ENCODE results near the gene TNFRSF17.

GRCh38 chr16:11957591-11958395, 7.2 kb upstream of the TNFRSF17 start:
- TF ChIP-seq, protein P1, sequence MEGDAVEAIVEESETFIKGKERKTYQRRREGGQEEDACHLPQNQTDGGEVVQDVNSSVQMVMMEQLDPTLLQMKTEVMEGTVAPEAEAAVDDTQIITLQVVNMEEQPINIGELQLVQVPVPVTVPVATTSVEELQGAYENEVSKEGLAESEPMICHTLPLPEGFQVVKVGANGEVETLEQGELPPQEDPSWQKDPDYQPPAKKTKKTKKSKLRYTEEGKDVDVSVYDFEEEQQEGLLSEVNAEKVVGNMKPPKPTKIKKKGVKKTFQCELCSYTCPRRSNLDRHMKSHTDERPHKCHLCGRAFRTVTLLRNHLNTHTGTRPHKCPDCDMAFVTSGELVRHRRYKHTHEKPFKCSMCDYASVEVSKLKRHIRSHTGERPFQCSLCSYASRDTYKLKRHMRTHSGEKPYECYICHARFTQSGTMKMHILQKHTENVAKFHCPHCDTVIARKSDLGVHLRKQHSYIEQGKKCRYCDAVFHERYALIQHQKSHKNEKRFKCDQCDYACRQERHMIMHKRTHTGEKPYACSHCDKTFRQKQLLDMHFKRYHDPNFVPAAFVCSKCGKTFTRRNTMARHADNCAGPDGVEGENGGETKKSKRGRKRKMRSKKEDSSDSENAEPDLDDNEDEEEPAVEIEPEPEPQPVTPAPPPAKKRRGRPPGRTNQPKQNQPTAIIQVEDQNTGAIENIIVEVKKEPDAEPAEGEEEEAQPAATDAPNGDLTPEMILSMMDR (conservative IDR thresholded peaks at IDR 0.05 in 1 of 2, IDR thresholded peaks at IDR 0.05 in 1 of 2; ENCODE audit: low read depth in 1 of 2, low read length in 2 of 2) = no peak
- TF ChIP-seq EZH2 (IDR thresholded peaks at IDR 0.05; ENCODE audit: low read length, missing control alignments) = no peak

Measured in fibroblast of lung (primary cell).